ENCODE results near the gene FGF14. TPM values are rescaled to one million over a fixed set of nuclear protein-coding genes. Genes with fewer than 3 reads are reported as not detected.
"Not testable (repeated sequence)": the region's sequence is repeated elsewhere in the genome, so short reads cannot be mapped to it uniquely, and the experiment has no call there.

Gene FGF14
- total RNA-seq, 2 experiments from 2014 or later = not detected

- Mint-ChIP-seq H3K4me3 (no peak overlapping the region), H3K4me1 (ENCODE audit: low read depth) (no peaks in the 10 kb centered on the region), H3K27ac (no peak overlapping the region), H3K27me3 (peaks cover 2% of the 10 kb centered on the region), H3K36me3 (no peaks in the 10 kb centered on the region), H3K9me3 (no peaks in the 10 kb centered on the region)
- DNase-seq = no peak
- POLR2A ChIA-PET = no interaction called here
- CTCF ChIA-PET = no interaction called here
- intact Hi-C loops (cut with micrococcal nuclease) = no loop called here
Measured at GRCh38 chr13:102071711-102072110, 330.1 kb downstream of the FGF14 start.

- H3K4me1 Mint-ChIP-seq (ENCODE audit: low read depth); intact Hi-C loops (cut with micrococcal nuclease); H3K36me3 Mint-ChIP-seq; H3K27ac Mint-ChIP-seq; H3K27me3 Mint-ChIP-seq; DNase-seq; H3K9me3 Mint-ChIP-seq; CTCF ChIA-PET; H3K4me3 Mint-ChIP-seq; POLR2A ChIA-PET: not testable (repeated sequence)
Measured at GRCh38 chr13:102068323-102068722, 333.5 kb downstream of the FGF14 start.

DNA sequence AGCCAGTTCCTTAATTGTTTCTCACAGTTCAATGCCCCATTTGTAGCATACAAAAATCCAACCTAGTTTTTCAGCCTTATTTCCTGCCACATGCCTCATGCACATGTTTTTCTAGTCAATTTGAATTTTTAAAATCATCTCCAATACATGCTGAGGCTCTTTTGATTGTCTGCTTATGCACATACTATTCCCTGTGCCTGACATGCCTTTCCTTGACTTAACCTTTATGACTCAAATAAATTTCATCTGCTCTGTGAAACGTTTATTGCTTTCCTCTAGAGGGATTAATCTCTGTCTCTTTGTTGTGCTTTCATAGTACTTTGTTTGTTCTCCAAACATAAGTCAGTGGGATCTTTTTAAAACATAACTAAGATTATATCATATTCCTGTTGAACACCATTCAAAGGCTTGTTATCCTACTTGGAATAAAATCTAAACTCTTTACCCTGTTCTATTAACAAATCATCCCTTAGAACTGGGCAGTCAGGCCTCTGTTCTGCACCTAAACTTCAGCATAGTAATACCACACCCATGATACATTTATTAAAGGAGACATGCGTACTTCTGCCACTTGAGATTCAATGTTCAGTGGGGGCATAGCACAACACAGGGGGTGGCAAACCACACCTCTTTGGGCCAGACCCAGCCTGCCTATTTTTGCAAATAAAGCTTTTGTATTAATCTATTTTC, 346.6 kb downstream of the FGF14 start:
- POLR2A ChIA-PET = no interaction called here
- H3K9me3 Mint-ChIP-seq = peaks cover 30% of the 10 kb centered on the region
- H3K36me3 Mint-ChIP-seq = no peaks in the 10 kb centered on the region
- no peak overlapping the region for H3K27ac Mint-ChIP-seq
- CTCF ChIA-PET = no interaction called here
- H3K27me3 Mint-ChIP-seq = no peaks in the 10 kb centered on the region
- no peaks in the 10 kb centered on the region for H3K4me1 Mint-ChIP-seq (ENCODE audit: low read depth)
- no peak overlapping the region for H3K4me3 Mint-ChIP-seq
- intact Hi-C loops (cut with micrococcal nuclease) = no loop called here
- no peak for DNase-seq

DNA sequence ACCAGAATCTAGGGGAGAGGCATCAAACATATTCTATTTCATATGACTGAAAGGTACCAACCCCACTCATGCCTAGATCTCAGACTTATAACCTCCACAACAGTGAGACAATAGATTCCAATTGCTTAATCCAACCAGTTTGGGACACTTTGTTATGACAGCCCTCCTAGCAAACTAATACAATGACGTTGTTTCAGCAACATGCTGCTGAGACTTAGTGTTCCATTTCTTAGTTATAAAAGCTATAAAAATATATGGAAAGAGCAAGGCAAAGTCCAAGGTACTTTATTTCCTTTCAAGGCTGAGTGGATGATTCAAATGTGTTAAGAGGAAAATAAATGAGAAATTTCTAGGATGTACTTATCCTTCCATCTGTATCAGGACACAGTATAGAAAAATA, 352.0 kb downstream of the FGF14 start:
- intact Hi-C loops (cut with micrococcal nuclease) = no loop called here
- DNase-seq = no peak
- Mint-ChIP-seq H3K9me3 (peaks cover 37% of the 10 kb centered on the region), H3K27ac (no peak overlapping the region), H3K4me3 (no peak overlapping the region), H3K4me1 (ENCODE audit: low read depth) (no peaks in the 10 kb centered on the region), H3K27me3 (no peaks in the 10 kb centered on the region), H3K36me3 (no peaks in the 10 kb centered on the region)
- CTCF ChIA-PET = no interaction called here
- POLR2A ChIA-PET = no interaction called here

DNA sequence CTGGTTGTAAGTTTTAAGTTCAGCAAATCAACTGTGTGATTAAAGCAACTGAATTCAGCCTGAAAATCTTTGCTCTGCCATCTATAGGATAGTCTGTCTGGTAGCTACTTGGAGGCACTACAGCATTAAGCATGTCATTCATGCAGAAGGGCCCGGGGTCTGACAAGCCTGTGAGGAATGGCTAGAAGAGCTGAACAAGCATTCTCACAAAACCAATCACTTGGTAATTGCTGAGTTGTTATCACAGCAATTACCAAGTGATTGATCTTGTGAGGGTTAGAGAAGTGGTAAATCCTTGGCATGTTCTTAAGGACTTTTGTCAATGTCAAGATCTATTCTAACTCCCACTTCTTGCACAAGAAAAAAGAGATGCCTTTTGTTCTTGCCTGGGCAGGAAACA, 356.1 kb downstream of the FGF14 start:
- POLR2A ChIA-PET = no interaction called here
- CTCF ChIA-PET = no interaction called here
- intact Hi-C loops (cut with micrococcal nuclease) = no loop called here
- Mint-ChIP-seq H3K4me3 (no peak overlapping the region), H3K27ac (no peak overlapping the region), H3K4me1 (ENCODE audit: low read depth) (no peaks in the 10 kb centered on the region), H3K27me3 (no peaks in the 10 kb centered on the region), H3K36me3 (no peaks in the 10 kb centered on the region), H3K9me3 (peaks cover 10% of the 10 kb centered on the region)
- DNase-seq = no peak

DNA sequence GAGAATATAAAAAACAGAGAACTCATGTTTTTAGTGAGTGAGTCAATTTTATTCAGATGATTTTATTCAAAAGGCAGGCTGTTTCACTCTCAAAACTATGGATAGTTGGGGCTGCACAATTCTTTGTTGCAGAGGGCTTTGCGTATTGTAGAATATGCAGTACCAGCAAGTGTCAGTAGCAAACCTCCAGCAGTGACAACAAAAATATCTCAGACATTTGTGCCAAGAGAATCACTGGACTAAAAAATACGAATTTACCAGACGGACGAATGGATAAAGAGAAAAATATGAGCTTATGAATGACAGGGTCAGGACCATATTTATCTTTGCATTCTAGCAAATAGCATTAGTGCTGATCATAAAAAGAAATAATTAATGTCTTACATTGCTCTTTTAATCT, 359.1 kb downstream of the FGF14 start:
- H3K36me3 Mint-ChIP-seq = no peaks in the 10 kb centered on the region

DNA sequence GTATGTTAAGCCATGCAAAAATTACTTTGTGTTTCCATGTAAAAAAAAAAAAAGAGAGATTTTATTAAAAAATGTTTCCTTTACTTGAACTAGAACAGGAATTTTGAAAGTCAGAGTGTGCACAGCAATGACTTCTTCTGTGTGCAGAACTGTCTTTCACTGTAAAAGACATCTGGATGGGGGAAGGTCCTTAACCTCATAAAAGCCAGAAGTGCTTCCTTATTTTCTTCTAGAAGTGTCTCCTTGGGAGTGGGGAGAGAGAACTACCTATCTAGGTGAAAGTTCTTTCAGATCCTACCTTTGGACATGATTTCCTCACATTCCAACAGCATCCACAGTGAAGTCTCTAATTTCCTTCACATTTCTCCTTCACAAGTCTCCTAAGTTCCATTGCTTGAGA, 360.3 kb downstream of the FGF14 start:
- intact Hi-C loops (cut with micrococcal nuclease) = no loop called here

More for the DNA sequence above, 359.1 kb downstream of the FGF14 start:
- intact Hi-C loops (cut with micrococcal nuclease) = no loop called here
- ChIA-PET CTCF (no interaction called here), POLR2A (no interaction called here)
- no peaks in the 10 kb centered on the region for H3K27me3 Mint-ChIP-seq
- DNase-seq = no peak
- no peak overlapping the region for H3K4me3 Mint-ChIP-seq
- no peak overlapping the region for H3K27ac Mint-ChIP-seq
- H3K9me3 Mint-ChIP-seq = peaks cover 3% of the 10 kb centered on the region
- H3K4me1 Mint-ChIP-seq (ENCODE audit: low read depth) = no peaks in the 10 kb centered on the region

DNA sequence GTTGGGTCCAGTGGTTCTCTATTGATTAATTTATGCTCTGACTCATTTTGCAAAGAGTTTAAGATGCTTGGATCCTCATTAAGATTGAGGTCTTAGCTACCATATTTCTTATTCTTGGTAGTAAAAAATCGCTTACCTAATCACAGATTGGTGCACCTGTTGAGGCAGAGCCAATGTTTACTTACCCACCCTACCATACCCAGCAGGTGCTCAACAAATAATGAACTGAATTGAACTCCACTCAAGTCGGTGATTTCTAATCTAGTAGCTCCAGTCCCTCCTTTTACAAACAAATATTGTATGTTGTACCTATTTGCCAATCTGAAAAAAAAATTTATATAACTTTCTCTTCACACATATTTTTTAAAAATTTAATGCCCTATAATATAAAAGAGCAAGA, 361.0 kb downstream of the FGF14 start:
- Mint-ChIP-seq H3K9me3 (no peaks in the 10 kb centered on the region), H3K36me3 (no peaks in the 10 kb centered on the region), H3K4me3 (no peak overlapping the region), H3K27ac (no peak overlapping the region), H3K27me3 (no peaks in the 10 kb centered on the region), H3K4me1 (ENCODE audit: low read depth) (no peaks in the 10 kb centered on the region)
- ChIA-PET CTCF (no interaction called here), POLR2A (no interaction called here)
- intact Hi-C loops (cut with micrococcal nuclease) = no loop called here
- DNase-seq = no peak

More for the DNA sequence above, 360.3 kb downstream of the FGF14 start:
- Mint-ChIP-seq H3K4me1 (ENCODE audit: low read depth) (no peaks in the 10 kb centered on the region), H3K27me3 (no peaks in the 10 kb centered on the region), H3K27ac (no peak overlapping the region), H3K4me3 (no peak overlapping the region), H3K36me3 (no peaks in the 10 kb centered on the region), H3K9me3 (no peaks in the 10 kb centered on the region)
- ChIA-PET CTCF (no interaction called here), POLR2A (no interaction called here)
- DNase-seq = no peak

- POLR2A ChIA-PET = no interaction called here
- no peaks in the 10 kb centered on the region for H3K27me3 Mint-ChIP-seq
- CTCF ChIA-PET = no interaction called here
Measured at GRCh38 chr13:102039264-102039663, 362.6 kb downstream of the FGF14 start.

DNA sequence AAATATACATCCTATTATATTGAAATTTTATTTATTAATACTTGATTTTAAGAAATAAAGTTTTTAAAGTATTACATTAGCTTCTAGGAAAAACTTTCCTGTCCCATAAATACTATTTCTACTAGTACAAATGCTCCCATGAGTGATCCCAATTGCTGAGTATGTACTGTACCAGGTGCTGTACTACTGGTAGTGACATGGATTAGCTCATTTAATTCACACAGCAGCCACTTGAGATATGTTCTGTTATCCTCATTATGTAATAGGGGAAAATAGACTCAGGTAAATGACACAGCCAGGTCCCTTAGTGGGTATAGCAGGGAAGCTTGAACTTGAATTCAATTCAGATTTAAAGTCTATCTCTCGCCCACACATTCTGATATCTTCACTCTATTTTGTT, 363.1 kb downstream of the FGF14 start:
- no peak for DNase-seq
- no peaks in the 10 kb centered on the region for H3K9me3 Mint-ChIP-seq
- intact Hi-C loops (cut with micrococcal nuclease) = no loop called here
- H3K27ac Mint-ChIP-seq = no peak overlapping the region
- POLR2A ChIA-PET = no interaction called here
- CTCF ChIA-PET = no interaction called here
- no peaks in the 10 kb centered on the region for H3K27me3 Mint-ChIP-seq
- no peaks in the 10 kb centered on the region for H3K36me3 Mint-ChIP-seq
- no peaks in the 10 kb centered on the region for H3K4me1 Mint-ChIP-seq (ENCODE audit: low read depth)
- no peak overlapping the region for H3K4me3 Mint-ChIP-seq

More at GRCh38 chr13:102039264-102039663, 362.6 kb downstream of the FGF14 start:
- Mint-ChIP-seq H3K36me3 (no peaks in the 10 kb centered on the region), H3K27ac (no peak overlapping the region), H3K4me1 (ENCODE audit: low read depth) (no peaks in the 10 kb centered on the region), H3K9me3 (no peaks in the 10 kb centered on the region), H3K4me3 (no peak overlapping the region)
- intact Hi-C loops (cut with micrococcal nuclease) = no loop called here
- no peak for DNase-seq

DNA sequence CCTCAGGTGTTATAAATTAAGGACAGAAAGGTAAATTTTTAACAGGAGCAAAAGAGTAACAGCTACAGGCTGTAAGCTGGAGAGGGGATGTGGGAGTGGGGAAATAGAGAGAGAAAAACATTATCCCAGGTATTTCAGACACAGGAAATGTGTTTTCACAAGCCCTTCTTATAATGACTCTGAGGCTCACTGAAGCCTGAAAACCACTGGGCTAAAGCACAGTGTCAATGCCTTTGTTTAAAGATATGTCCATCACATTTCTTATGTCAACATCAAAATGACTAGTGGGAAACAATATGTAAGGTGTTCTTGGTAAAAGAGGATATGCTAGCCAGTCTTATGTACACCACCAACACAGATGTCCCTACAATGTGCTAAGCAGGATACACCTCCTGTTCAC, 365.9 kb downstream of the FGF14 start:
- Mint-ChIP-seq H3K27ac (no peak overlapping the region), H3K9me3 (no peaks in the 10 kb centered on the region)

GRCh38 chr13:102033857-102034331, 368.0 kb downstream of the FGF14 start:
- ChIA-PET POLR2A (no interaction called here), CTCF (no interaction called here)
- no peak overlapping the region for H3K27ac Mint-ChIP-seq
- no peaks in the 10 kb centered on the region for H3K36me3 Mint-ChIP-seq
- no peaks in the 10 kb centered on the region for H3K9me3 Mint-ChIP-seq
- intact Hi-C loops (cut with micrococcal nuclease) = no loop called here
- H3K4me1 Mint-ChIP-seq (ENCODE audit: low read depth) = no peaks in the 10 kb centered on the region
- H3K4me3 Mint-ChIP-seq = no peak overlapping the region
- H3K27me3 Mint-ChIP-seq = peaks cover 1% of the 10 kb centered on the region
- no peak for DNase-seq

More for the DNA sequence above, 365.9 kb downstream of the FGF14 start:
- intact Hi-C loops (cut with micrococcal nuclease) = no loop called here
- ChIA-PET POLR2A (interaction anchor here (0.5 kb wide), 1 partner anchor 65 kb away, joined by 3 read pairs; no protein-coding TSS in a partner anchor), CTCF (no interaction called here)
- H3K36me3 Mint-ChIP-seq = no peaks in the 10 kb centered on the region
- no peak overlapping the region for H3K4me3 Mint-ChIP-seq
- H3K4me1 Mint-ChIP-seq (ENCODE audit: low read depth) = no peaks in the 10 kb centered on the region
- no peak for DNase-seq
- no peaks in the 10 kb centered on the region for H3K27me3 Mint-ChIP-seq

DNA sequence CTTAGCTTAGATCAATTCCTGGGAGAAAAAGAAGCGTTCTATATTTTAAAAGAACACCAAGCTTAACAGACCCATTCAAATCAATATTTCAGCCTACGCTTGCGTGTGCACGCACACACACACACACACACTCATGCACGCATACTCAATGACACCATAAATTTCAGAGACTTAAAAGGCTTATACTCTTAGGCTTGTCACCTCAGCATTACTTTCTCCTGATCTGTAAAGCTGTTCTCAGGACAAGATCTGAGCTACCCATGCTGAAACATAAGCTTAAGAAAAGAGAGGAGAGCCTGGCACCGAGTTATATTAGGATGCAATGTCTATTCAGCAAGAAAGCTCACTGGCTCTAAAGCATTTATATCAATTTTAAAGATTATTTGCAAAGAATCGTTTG, 368.5 kb downstream of the FGF14 start:
- no peaks in the 10 kb centered on the region for H3K9me3 Mint-ChIP-seq
- ChIA-PET CTCF (no interaction called here), POLR2A (no interaction called here)
- H3K4me3 Mint-ChIP-seq = no peak overlapping the region
- no peaks in the 10 kb centered on the region for H3K4me1 Mint-ChIP-seq (ENCODE audit: low read depth)
- peaks cover 3% of the 10 kb centered on the region for H3K27me3 Mint-ChIP-seq
- no peaks in the 10 kb centered on the region for H3K36me3 Mint-ChIP-seq
- H3K27ac Mint-ChIP-seq = no peak overlapping the region
- DNase-seq = no peak
- intact Hi-C loops (cut with micrococcal nuclease) = no loop called here

Data from activated CD4-positive, alpha-beta memory T cell treated with anti-CD3 and anti-CD28 coated beads for 36 hours (primary cell).